K562 (cell line): Measurements from ENCODE around the gene LRP6.

Experiments used
- CHD2 ChIP-seq: IDR thresholded peaks from 2 replicates; pipeline ENCODE4 v1.6.1; 2011; ENCODE audit warnings: low read depth, low read length
- CREB1 ChIP-seq, 2 experiments: sonication (generic) in 1 of 2; formaldehyde crosslinking in 1 of 2; IDR thresholded peaks; 2 replicates each; pipeline versions ENCODE4 v1.6.1 to v1.8.0; 2012 to 2022; ENCODE audit warnings: inconsistent platforms in 1 of 2, mild to moderate bottlenecking in 1 of 2, missing genetic modification reagents in 1 of 2, moderate library complexity in 1 of 2
- CTCF ChIP-seq, 3 experiments: IDR thresholded peaks in 2 of 3; conservative IDR thresholded peaks in 1 of 3; 2 replicates each; pipeline ENCODE4 v1.5.1; 2011 to 2012; ENCODE audit warnings: low read length in 3 of 3, mild to moderate bottlenecking in 3 of 3, control low read depth in 2 of 3, improper control_type of control experiment in 1 of 3, inconsistent platforms in 1 of 3, low read depth in 1 of 3, mixed read lengths in 1 of 3, moderate library complexity in 1 of 3; ENCODE audit not compliant: insufficient read depth in 2 of 3
- FOXK2 ChIP-seq, 2 experiments: fragments of 450-650 bp; IDR thresholded peaks in 1 of 2; conservative IDR thresholded peaks in 1 of 2; 2 replicates each; pipeline ENCODE4 v1.6.1; 2016; ENCODE audit warnings: low read depth in 2 of 2, mild to moderate bottlenecking in 1 of 2
- MAZ ChIP-seq, 2 experiments: fragments of 450-650 bp in 1 of 2; sonication (generic) in 1 of 2; formaldehyde crosslinking; IDR thresholded peaks in 1 of 2; conservative IDR thresholded peaks in 1 of 2; 2 replicates each; pipeline versions ENCODE4 v1.4.0 to v1.5.0; 2020; ENCODE audit warnings: mild to moderate bottlenecking in 1 of 2, missing genetic modification reagents in 1 of 2
- RFX5 ChIP-seq: IDR thresholded peaks from 2 replicates; pipeline ENCODE4 v1.6.1; 2011; ENCODE audit warnings: low read depth, mild to moderate bottlenecking, improper control_type of control experiment, low read length
- SMARCC2 ChIP-seq: fragments of 450-650 bp; IDR thresholded peaks from 2 replicates; pipeline ENCODE4 v1.6.1; 2017; ENCODE audit warnings: antibody characterized with exemption, moderate library complexity, mild to moderate bottlenecking, low read depth
- TARDBP ChIP-seq: fragments of 450-650 bp; IDR thresholded peaks from 2 replicates; pipeline ENCODE4 v1.6.1; 2016

GRCh38 chr12:12138203-12139154 is 128.4 kb downstream of the LRP6 start:
- TF ChIP-seq FOXK2 (conservative IDR thresholded peaks at IDR 0.05 in 1 of 2, IDR thresholded peaks at IDR 0.05 in 1 of 2; ENCODE audit: low read depth in 2 of 2) (no peak), RFX5 (no peak), SMARCC2 (no peak), TARDBP (no peak), CTCF (IDR thresholded peaks at IDR 0.05 in 2 of 3, conservative IDR thresholded peaks at IDR 0.05 in 1 of 3; ENCODE audit: insufficient read depth in 2 of 3, low read depth in 1 of 3, low read length in 3 of 3) (no peak), MAZ (CRISPR knock-in tag; conservative IDR thresholded peaks at IDR 0.05 in 1 of 2, IDR thresholded peaks at IDR 0.05 in 1 of 2) (no peak), CHD2 (no peak), CREB1 (IDR thresholded peaks at IDR 0.05) (no peak), CREB1 (CRISPR knock-in tag; IDR thresholded peaks at IDR 0.05) (no peak)
